ENCODE data around the gene RAD1. TPM values are rescaled to one million over a fixed set of nuclear protein-coding genes. Genes with fewer than 3 reads are reported as not detected.

The RAD1 gene
- total and polyA plus RNA-seq, 4 donors = 24.8 to 46.4 (median 26.3) TPM

- Histone ChIP-seq H3K4me1 (ENCODE audit: control insufficient read depth, insufficient read depth, low read length) (no peaks in the 10 kb centered on the region), H3K4me3 (ENCODE audit: low read depth, low read length) (no peak overlapping the region), H3K9me3 (ENCODE audit: control insufficient read depth, insufficient read depth, low read length) (peaks cover 3% of the 10 kb centered on the region), H3K27me3 (ENCODE audit: control insufficient read depth, insufficient read depth, low read length) (no peaks in the 10 kb centered on the region), H3K27ac (ENCODE audit: low read depth, low read length) (no peak overlapping the region), H3K36me3 (ENCODE audit: control insufficient read depth, insufficient read depth, low read length) (no peaks in the 10 kb centered on the region)
- no peak for DNase-seq (ENCODE audit: low read depth in 4 of 6, low spot score in 6 of 6)
Observed at GRCh38 chr5:34881246-34881645, 34.1 kb downstream of the RAD1 start.

GRCh38 chr5:34876275-34876674, 39.0 kb downstream of the RAD1 start:
- Histone ChIP-seq H3K27ac (ENCODE audit: low read depth, low read length) (no peak overlapping the region), H3K9me3 (ENCODE audit: control insufficient read depth, insufficient read depth, low read length) (peaks cover 3% of the 10 kb centered on the region)

GRCh38 chr5:34870382-34870781, 44.9 kb downstream of the RAD1 start:
- no CpG with 5 or more reads among the region's 2 CpGs for WGBS (ENCODE audit: insufficient coverage)
- H3K9me3 ChIP-seq (ENCODE audit: control insufficient read depth, insufficient read depth, low read length) = no peaks in the 10 kb centered on the region

More at GRCh38 chr5:34876275-34876674, 39.0 kb downstream of the RAD1 start:
- H3K36me3 ChIP-seq (ENCODE audit: control insufficient read depth, insufficient read depth, low read length) = no peaks in the 10 kb centered on the region
- H3K4me3 ChIP-seq (ENCODE audit: low read depth, low read length) = no peak overlapping the region
- DNase-seq (ENCODE audit: low read depth in 4 of 6, low spot score in 6 of 6) = no peak
- H3K27me3 ChIP-seq (ENCODE audit: control insufficient read depth, insufficient read depth, low read length) = no peaks in the 10 kb centered on the region
- no peaks in the 10 kb centered on the region for H3K4me1 ChIP-seq (ENCODE audit: control insufficient read depth, insufficient read depth, low read length)

GRCh38 chr5:34869256-34869655, 46.0 kb downstream of the RAD1 start:
- no peak for DNase-seq (ENCODE audit: low read depth in 4 of 6, low spot score in 6 of 6)
- Histone ChIP-seq H3K4me3 (ENCODE audit: low read depth, low read length) (no peak overlapping the region), H3K9me3 (ENCODE audit: control insufficient read depth, insufficient read depth, low read length) (no peaks in the 10 kb centered on the region), H3K27me3 (ENCODE audit: control insufficient read depth, insufficient read depth, low read length) (no peaks in the 10 kb centered on the region), H3K27ac (ENCODE audit: low read depth, low read length) (no peak overlapping the region), H3K4me1 (ENCODE audit: control insufficient read depth, insufficient read depth, low read length) (peaks cover 5% of the 10 kb centered on the region), H3K36me3 (ENCODE audit: control insufficient read depth, insufficient read depth, low read length) (peaks cover 3% of the 10 kb centered on the region)
- WGBS (ENCODE audit: insufficient coverage) = no CpG with 5 or more reads among the region's 1 CpG

More at GRCh38 chr5:34870382-34870781, 44.9 kb downstream of the RAD1 start:
- H3K4me3 ChIP-seq (ENCODE audit: low read depth, low read length) = no peak overlapping the region
- no peak overlapping the region for H3K27ac ChIP-seq (ENCODE audit: low read depth, low read length)
- H3K4me1 ChIP-seq (ENCODE audit: control insufficient read depth, insufficient read depth, low read length) = peaks cover 5% of the 10 kb centered on the region
- H3K27me3 ChIP-seq (ENCODE audit: control insufficient read depth, insufficient read depth, low read length) = no peaks in the 10 kb centered on the region
- DNase-seq (ENCODE audit: low read depth in 4 of 6, low spot score in 6 of 6) = no peak
- peaks cover 3% of the 10 kb centered on the region for H3K36me3 ChIP-seq (ENCODE audit: control insufficient read depth, insufficient read depth, low read length)

DNA sequence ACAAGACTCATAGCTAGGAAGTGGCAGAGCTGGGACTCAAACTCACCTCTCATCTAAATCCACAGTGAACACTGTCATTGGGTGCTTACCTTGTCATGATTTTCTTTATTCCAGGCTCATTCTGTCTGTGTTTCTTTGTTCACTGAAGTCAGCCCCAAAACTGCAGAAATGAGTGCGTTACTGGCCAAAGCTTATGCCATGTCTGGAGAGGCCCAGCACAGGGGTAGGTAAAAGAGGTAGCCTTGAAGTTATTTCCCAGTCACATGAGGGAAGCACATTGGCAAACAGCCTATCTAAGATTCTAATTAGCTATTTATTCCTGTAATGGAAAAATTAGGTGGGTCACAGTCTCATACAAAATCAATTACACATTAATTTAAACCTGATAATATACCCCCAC, 46.5 kb downstream of the RAD1 start:
- no peak for DNase-seq (ENCODE audit: low read depth in 4 of 6, low spot score in 6 of 6)
- Histone ChIP-seq H3K36me3 (ENCODE audit: control insufficient read depth, insufficient read depth, low read length) (peaks cover 3% of the 10 kb centered on the region), H3K27ac (ENCODE audit: low read depth, low read length) (no peak overlapping the region), H3K4me1 (ENCODE audit: control insufficient read depth, insufficient read depth, low read length) (peaks cover 5% of the 10 kb centered on the region), H3K9me3 (ENCODE audit: control insufficient read depth, insufficient read depth, low read length) (no peaks in the 10 kb centered on the region), H3K4me3 (ENCODE audit: low read depth, low read length) (no peak overlapping the region), H3K27me3 (ENCODE audit: control insufficient read depth, insufficient read depth, low read length) (no peaks in the 10 kb centered on the region)
- WGBS (ENCODE audit: insufficient coverage) = no CpG with 5 or more reads among the region's 1 CpG

DNA sequence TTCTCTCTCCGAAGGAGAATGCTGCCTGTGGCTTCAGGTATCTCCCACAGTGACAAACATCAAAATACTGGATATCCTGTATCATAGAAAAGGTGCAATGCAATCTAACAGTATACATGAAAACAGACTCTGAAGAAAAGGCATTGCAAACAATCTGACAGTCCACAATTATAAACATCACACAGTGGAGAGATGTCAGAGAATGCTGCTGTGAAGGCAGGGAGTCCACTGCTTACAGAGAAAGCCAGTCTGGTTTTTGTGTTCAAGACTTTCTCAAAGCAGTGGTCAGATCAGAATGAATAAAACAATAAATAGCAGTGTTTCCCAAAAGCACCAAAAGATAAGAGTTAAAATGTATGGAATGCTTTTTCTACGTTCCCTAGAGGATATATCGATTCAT, 47.6 kb downstream of the RAD1 start:
- DNase-seq (ENCODE audit: low read depth in 4 of 6, low spot score in 6 of 6) = no peak
- peaks cover 5% of the 10 kb centered on the region for H3K4me1 ChIP-seq (ENCODE audit: control insufficient read depth, insufficient read depth, low read length)
- H3K9me3 ChIP-seq (ENCODE audit: control insufficient read depth, insufficient read depth, low read length) = no peaks in the 10 kb centered on the region
- no peak overlapping the region for H3K4me3 ChIP-seq (ENCODE audit: low read depth, low read length)
- H3K36me3 ChIP-seq (ENCODE audit: control insufficient read depth, insufficient read depth, low read length) = peaks cover 3% of the 10 kb centered on the region
- no peak overlapping the region for H3K27ac ChIP-seq (ENCODE audit: low read depth, low read length)
- H3K27me3 ChIP-seq (ENCODE audit: control insufficient read depth, insufficient read depth, low read length) = no peaks in the 10 kb centered on the region
- WGBS (ENCODE audit: insufficient coverage) = no CpG with 5 or more reads among the region's 3 CpGs

GRCh38 chr5:34866989-34867471, 48.3 kb downstream of the RAD1 start:
- H3K4me3 ChIP-seq (ENCODE audit: low read depth, low read length) = no peak overlapping the region
- WGBS (ENCODE audit: insufficient coverage) = 76% methylated on average over 1 of the region's 3 CpGs

GRCh38 chr5:34865091-34865490, 50.2 kb downstream of the RAD1 start:
- Histone ChIP-seq H3K27me3 (ENCODE audit: control insufficient read depth, insufficient read depth, low read length) (no peaks in the 10 kb centered on the region), H3K27ac (ENCODE audit: low read depth, low read length) (no peak overlapping the region), H3K9me3 (ENCODE audit: control insufficient read depth, insufficient read depth, low read length) (no peaks in the 10 kb centered on the region), H3K4me3 (ENCODE audit: low read depth, low read length) (no peak overlapping the region), H3K36me3 (ENCODE audit: control insufficient read depth, insufficient read depth, low read length) (peaks cover 3% of the 10 kb centered on the region), H3K4me1 (ENCODE audit: control insufficient read depth, insufficient read depth, low read length) (peaks cover 5% of the 10 kb centered on the region)
- 60% methylated on average over 1 of the region's 2 CpGs for WGBS (ENCODE audit: insufficient coverage)
- DNase-seq (ENCODE audit: low read depth in 4 of 6, low spot score in 6 of 6) = no peak

More at GRCh38 chr5:34866989-34867471, 48.3 kb downstream of the RAD1 start:
- no peaks in the 10 kb centered on the region for H3K9me3 ChIP-seq (ENCODE audit: control insufficient read depth, insufficient read depth, low read length)
- H3K4me1 ChIP-seq (ENCODE audit: control insufficient read depth, insufficient read depth, low read length) = peaks cover 5% of the 10 kb centered on the region
- no peak overlapping the region for H3K27ac ChIP-seq (ENCODE audit: low read depth, low read length)
- no peak for DNase-seq (ENCODE audit: low read depth in 4 of 6, low spot score in 6 of 6)
- H3K36me3 ChIP-seq (ENCODE audit: control insufficient read depth, insufficient read depth, low read length) = peaks cover 3% of the 10 kb centered on the region
- no peaks in the 10 kb centered on the region for H3K27me3 ChIP-seq (ENCODE audit: control insufficient read depth, insufficient read depth, low read length)

DNA sequence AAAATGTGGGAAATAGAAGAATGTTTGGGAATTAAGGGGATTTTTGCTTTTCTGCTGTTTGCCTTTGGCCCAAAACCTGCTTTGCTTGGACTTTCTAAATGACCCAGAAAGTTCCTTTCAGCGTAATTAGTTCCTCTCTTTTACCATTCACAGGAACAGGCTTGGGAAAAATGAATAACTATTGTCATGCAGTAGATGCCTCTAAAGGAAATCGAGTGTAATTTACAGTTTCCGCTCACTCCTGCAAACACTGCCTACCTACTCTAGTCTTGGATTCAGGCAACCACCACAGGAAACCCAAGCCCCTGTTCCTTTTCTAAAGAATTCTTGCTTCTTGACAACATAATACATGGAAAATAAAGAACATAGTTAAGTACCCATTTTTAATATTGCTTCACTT, 51.4 kb downstream of the RAD1 start:
- no peaks in the 10 kb centered on the region for H3K27me3 ChIP-seq (ENCODE audit: control insufficient read depth, insufficient read depth, low read length)
- peaks cover 5% of the 10 kb centered on the region for H3K4me1 ChIP-seq (ENCODE audit: control insufficient read depth, insufficient read depth, low read length)
- WGBS (ENCODE audit: insufficient coverage) = 35% methylated on average over 2 of the region's 3 CpGs
- H3K27ac ChIP-seq (ENCODE audit: low read depth, low read length) = no peak overlapping the region
- H3K9me3 ChIP-seq (ENCODE audit: control insufficient read depth, insufficient read depth, low read length) = no peaks in the 10 kb centered on the region
- H3K4me3 ChIP-seq (ENCODE audit: low read depth, low read length) = no peak overlapping the region
- peaks cover 3% of the 10 kb centered on the region for H3K36me3 ChIP-seq (ENCODE audit: control insufficient read depth, insufficient read depth, low read length)
- DNase-seq (ENCODE audit: low read depth in 4 of 6, low spot score in 6 of 6) = peak in 1 of 6 donors; percentile 9

- no peaks in the 10 kb centered on the region for H3K9me3 ChIP-seq (ENCODE audit: control insufficient read depth, insufficient read depth, low read length)
- no peaks in the 10 kb centered on the region for H3K36me3 ChIP-seq (ENCODE audit: control insufficient read depth, insufficient read depth, low read length)
- DNase-seq (ENCODE audit: low read depth in 4 of 6, low spot score in 6 of 6) = no peak
- no peak overlapping the region for H3K4me3 ChIP-seq (ENCODE audit: low read depth, low read length)
- H3K4me1 ChIP-seq (ENCODE audit: control insufficient read depth, insufficient read depth, low read length) = no peaks in the 10 kb centered on the region
- WGBS (ENCODE audit: insufficient coverage) = 100% methylated on average over 2 of the region's 5 CpGs
- no peaks in the 10 kb centered on the region for H3K27me3 ChIP-seq (ENCODE audit: control insufficient read depth, insufficient read depth, low read length)
- H3K27ac ChIP-seq (ENCODE audit: low read depth, low read length) = no peak overlapping the region
Observed at GRCh38 chr5:34859253-34859652, 56.1 kb downstream of the RAD1 start.
